Measurements from ENCODE around the gene TNFAIP2.

DNA sequence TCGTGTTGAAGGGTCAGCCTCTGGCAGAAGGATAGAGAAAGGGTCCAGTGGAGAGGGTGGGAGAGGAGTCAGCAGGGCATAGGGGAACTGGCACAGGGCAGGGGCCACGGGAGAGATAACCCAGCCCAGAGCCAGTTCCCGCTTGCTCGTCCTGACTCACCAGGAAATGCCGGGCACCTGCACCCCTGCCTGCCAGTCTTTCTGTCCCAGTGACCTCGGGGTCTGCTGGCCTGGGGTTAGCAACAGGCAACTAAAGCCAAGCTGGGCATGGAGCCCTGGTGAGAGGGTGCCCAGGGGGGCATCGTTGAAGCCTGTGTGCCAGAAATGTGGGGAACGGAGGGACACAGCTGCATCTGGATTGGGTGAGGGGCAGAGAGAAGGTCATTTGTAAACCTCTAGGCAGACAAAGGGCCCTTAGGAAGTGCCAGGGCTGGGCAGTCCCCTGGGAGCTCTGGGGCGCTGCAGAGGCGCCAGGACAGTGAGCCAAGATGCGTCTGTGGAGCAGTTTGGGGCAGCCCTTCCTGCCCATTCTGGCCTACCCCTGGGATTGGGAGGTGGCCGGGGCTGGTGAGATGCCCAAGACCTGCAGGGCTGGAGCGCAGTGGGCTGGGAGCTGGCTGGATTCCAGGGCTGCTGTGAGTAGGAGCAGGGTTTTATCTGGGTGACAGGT is 5.5 kb downstream of the TNFAIP2 start:
- TF ChIP-seq, protein P1, sequence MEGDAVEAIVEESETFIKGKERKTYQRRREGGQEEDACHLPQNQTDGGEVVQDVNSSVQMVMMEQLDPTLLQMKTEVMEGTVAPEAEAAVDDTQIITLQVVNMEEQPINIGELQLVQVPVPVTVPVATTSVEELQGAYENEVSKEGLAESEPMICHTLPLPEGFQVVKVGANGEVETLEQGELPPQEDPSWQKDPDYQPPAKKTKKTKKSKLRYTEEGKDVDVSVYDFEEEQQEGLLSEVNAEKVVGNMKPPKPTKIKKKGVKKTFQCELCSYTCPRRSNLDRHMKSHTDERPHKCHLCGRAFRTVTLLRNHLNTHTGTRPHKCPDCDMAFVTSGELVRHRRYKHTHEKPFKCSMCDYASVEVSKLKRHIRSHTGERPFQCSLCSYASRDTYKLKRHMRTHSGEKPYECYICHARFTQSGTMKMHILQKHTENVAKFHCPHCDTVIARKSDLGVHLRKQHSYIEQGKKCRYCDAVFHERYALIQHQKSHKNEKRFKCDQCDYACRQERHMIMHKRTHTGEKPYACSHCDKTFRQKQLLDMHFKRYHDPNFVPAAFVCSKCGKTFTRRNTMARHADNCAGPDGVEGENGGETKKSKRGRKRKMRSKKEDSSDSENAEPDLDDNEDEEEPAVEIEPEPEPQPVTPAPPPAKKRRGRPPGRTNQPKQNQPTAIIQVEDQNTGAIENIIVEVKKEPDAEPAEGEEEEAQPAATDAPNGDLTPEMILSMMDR (IDR thresholded peaks at IDR 0.05): no peak
- TF ChIP-seq POLR2A (IDR thresholded peaks at IDR 0.05): no peak
